Smooth muscle cell (in vitro differentiated cells): Measurements from ENCODE around the gene ZNF287. TPM values are rescaled to one million over a fixed set of nuclear protein-coding genes. Genes with fewer than 3 reads are reported as not detected.

ENCODE experiments used
- DNase-seq: peaks from one replicate; lab custom pipeline; 2025; ENCODE audit not compliant: unreplicated experiment; lab: John Stamatoyannopoulos, UW
- H2AFZ ChIP-seq: fragments of 200-600 bp; sonication (generic); 2 replicates; pipeline ENCODE4 v1.6.0; 2016; ENCODE audit warnings: antibody characterized with exemption, low read depth, mild to moderate bottlenecking
- H3F3A ChIP-seq: fragments of 200-600 bp; sonication (generic); 2 replicates; pipeline ENCODE4 v1.6.0; 2017; ENCODE audit warnings: antibody characterized with exemption, low read depth
- H3K27ac ChIP-seq: fragments of 200-600 bp; sonication (generic); 2 replicates; pipeline ENCODE4 v1.5.1; 2016; ENCODE audit warnings: low read depth, mild to moderate bottlenecking
- H3K27me3 ChIP-seq: fragments of 200-600 bp; sonication (generic); 2 replicates; pipeline ENCODE4 v1.6.1; 2016; ENCODE audit warnings: low read depth, mild to moderate bottlenecking
- H3K36me3 ChIP-seq: fragments of 200-600 bp; sonication (generic); 2 replicates; pipeline ENCODE4 v1.5.1; 2016; ENCODE audit warnings: low read depth
- H3K4me1 ChIP-seq: fragments of 200-600 bp; sonication (generic); 2 replicates; pipeline ENCODE4 v1.5.1; 2016; ENCODE audit warnings: low read depth
- H3K4me2 ChIP-seq: fragments of 200-600 bp; sonication (generic); 2 replicates; pipeline ENCODE4 v1.6.0; 2016; ENCODE audit warnings: mild to moderate bottlenecking
- H3K4me3 ChIP-seq: fragments of 200-600 bp; sonication (generic); 2 replicates; pipeline ENCODE4 v1.5.1; 2016; ENCODE audit warnings: mild to moderate bottlenecking
- H3K79me2 ChIP-seq: fragments of 200-600 bp; sonication (generic); 2 replicates; pipeline ENCODE4 v1.6.0; 2016; ENCODE audit warnings: low read depth, mild to moderate bottlenecking
- H3K9ac ChIP-seq: fragments of 200-600 bp; sonication (generic); 2 replicates; pipeline ENCODE4 v1.6.0; 2016; ENCODE audit warnings: low read depth
- H3K9me3 ChIP-seq: fragments of 200-600 bp; sonication (generic); replicated peaks from 2 replicates; pipeline ENCODE4 v1.5.1; 2016; ENCODE audit warnings: low read depth
- H4K20me1 ChIP-seq: fragments of 200-600 bp; sonication (generic); 2 replicates; pipeline ENCODE4 v1.6.0; 2016; ENCODE audit warnings: low read depth
- WGBS: methylation state at CpG from one replicate; pipeline ENCODE4 v1.1.7; 2016; ENCODE audit warnings: low lambda C conversion rate; 5-methylcytosine and 5-hydroxymethylcytosine counted together
- polyA plus RNA-seq: library from polyadenylated mRNA; unstranded; fragments of >200 nt; fragmentation: Nextera tagmentation; extraction: Ambion mirVana; gene quantifications from 2 replicates; pipeline ENCODE4 v1.2.1, GENCODE V29; 2016
- total RNA-seq: library from RNA; depleted of rRNA; stranded (reverse); fragments of >200 nt; gene quantifications from 2 replicates; pipeline ENCODE4 v1.2.3, GENCODE V29; 2014
- TF ChIP-seq, protein P1 (sequence below): fragments of 200-600 bp; sonication (generic); IDR thresholded peaks from 2 replicates; pipeline ENCODE4 v1.5.1; 2017; ENCODE audit warnings: borderline replicate concordance, mild to moderate bottlenecking, antibody characterized with exemption; ENCODE audit not compliant: insufficient read depth, poor library complexity, severe bottlenecking

The ZNF287 gene
- total and polyA plus RNA-seq, 2 experiments from 2014 or later: 17.7 to 25.8 TPM

DNA sequence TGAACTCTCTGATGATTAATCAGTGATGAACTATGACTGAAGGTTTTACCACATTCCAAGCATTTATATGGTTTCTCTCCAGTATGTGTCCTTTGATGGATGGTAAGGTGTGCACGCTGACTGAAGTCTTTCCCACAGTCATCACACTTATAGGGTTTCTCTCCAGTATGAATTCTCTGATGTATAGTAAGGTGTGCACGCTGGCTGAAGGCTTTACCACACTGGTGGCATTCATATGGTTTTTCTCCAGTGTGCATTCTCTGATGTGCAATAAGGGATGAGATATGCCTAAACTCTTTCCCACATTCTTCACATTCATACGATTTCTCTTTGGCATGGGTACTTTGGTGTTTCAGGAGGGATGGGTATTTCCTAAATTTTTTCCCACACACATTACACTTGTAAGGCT is 16.4 kb downstream of the ZNF287 start:
- no peaks in the 10 kb centered on the region for H3K79me2 ChIP-seq
- no peaks in the 10 kb centered on the region for H4K20me1 ChIP-seq
- H2AFZ ChIP-seq: no peak overlapping the region
- 97% methylated on average over 3 of the region's 3 CpGs for WGBS
- DNase-seq: no peak
- H3K27me3 ChIP-seq: no peaks in the 10 kb centered on the region
- H3K4me2 ChIP-seq: no peak overlapping the region
- H3K4me3 ChIP-seq: no peak overlapping the region
- H3K9me3 ChIP-seq: peaks cover 72% of the 10 kb centered on the region
- H3K9ac ChIP-seq: no peak overlapping the region
- no peaks in the 10 kb centered on the region for H3F3A ChIP-seq
- no peaks in the 10 kb centered on the region for H3K4me1 ChIP-seq
- H3K36me3 ChIP-seq: peaks cover 69% of the 10 kb centered on the region
- TF ChIP-seq, protein P1, sequence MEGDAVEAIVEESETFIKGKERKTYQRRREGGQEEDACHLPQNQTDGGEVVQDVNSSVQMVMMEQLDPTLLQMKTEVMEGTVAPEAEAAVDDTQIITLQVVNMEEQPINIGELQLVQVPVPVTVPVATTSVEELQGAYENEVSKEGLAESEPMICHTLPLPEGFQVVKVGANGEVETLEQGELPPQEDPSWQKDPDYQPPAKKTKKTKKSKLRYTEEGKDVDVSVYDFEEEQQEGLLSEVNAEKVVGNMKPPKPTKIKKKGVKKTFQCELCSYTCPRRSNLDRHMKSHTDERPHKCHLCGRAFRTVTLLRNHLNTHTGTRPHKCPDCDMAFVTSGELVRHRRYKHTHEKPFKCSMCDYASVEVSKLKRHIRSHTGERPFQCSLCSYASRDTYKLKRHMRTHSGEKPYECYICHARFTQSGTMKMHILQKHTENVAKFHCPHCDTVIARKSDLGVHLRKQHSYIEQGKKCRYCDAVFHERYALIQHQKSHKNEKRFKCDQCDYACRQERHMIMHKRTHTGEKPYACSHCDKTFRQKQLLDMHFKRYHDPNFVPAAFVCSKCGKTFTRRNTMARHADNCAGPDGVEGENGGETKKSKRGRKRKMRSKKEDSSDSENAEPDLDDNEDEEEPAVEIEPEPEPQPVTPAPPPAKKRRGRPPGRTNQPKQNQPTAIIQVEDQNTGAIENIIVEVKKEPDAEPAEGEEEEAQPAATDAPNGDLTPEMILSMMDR: no peak
- no peak overlapping the region for H3K27ac ChIP-seq

DNA sequence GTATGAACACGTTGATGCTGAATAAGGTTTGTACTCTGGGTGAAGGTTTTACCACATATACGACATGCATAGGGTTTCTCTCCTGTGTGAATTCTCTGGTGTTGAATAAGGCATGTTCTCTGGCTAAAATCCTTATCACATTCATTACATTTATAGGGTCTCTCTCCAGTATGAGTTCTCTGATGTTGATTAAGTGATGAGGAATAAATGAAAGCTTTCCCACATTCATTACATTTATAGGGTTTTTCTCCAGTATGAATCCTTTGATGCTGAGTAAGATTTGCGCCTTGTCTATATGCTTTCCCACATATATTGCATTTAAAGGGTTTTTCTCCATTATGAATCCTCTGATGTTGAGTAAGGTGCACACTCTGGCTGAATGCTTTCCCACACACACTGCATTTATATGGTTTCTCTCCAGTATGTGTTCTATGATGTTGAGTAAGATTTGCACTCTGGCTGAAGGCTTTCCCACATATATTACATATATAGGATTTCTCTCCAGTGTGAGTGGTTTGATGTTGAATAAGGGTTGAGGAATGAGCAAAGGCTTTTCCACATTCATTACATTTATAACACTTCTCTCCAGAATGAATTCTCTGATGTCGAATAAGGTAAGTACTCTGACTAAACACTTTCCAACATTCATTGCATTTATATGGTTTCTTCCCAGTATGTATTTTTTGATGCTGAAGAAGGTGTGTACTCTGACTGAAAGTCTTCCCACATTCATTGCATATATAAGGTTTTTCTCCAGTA is 16.9 kb downstream of the ZNF287 start:
- no peaks in the 10 kb centered on the region for H4K20me1 ChIP-seq

DNA sequence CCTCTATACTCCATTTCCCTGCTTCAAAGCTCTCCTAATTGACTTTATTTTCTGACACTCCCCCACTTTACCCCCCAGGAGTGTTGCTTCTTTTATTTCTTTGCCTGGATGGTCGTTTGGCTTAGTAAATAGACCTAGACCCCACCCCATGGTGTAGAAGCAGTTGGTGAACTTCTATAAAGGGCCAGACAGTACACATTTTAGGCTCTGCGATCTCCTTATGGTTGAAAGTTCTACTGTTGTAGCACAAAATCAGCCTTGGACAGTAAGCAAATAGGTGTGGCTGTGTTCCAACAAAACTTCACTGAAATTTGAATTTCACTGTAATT is 31.9 kb downstream of the ZNF287 start:
- 59% methylated on average over 2 of the region's 2 CpGs for WGBS
- no peaks in the 10 kb centered on the region for H3K79me2 ChIP-seq

More for the DNA sequence above, 16.9 kb downstream of the ZNF287 start:
- H3K9me3 ChIP-seq: peaks cover 66% of the 10 kb centered on the region
- no peaks in the 10 kb centered on the region for H3K27me3 ChIP-seq
- no peak overlapping the region for H3K4me2 ChIP-seq
- 93% methylated on average over 4 of the region's 4 CpGs for WGBS
- DNase-seq: no peak
- no peak overlapping the region for H3K9ac ChIP-seq
- H3K4me1 ChIP-seq: no peaks in the 10 kb centered on the region
- H3K79me2 ChIP-seq: no peaks in the 10 kb centered on the region
- TF ChIP-seq, protein P1: no peak
- H3F3A ChIP-seq: no peaks in the 10 kb centered on the region
- H3K36me3 ChIP-seq: peaks cover 63% of the 10 kb centered on the region
- no peak overlapping the region for H3K4me3 ChIP-seq
- H2AFZ ChIP-seq: no peak overlapping the region
- no peak overlapping the region for H3K27ac ChIP-seq

More for the DNA sequence above, 31.9 kb downstream of the ZNF287 start:
- Histone ChIP-seq H3K4me1 (peaks cover 5% of the 10 kb centered on the region), H3K9ac (no peak overlapping the region), H3K27ac (no peak overlapping the region), H3K4me2 (no peak overlapping the region), H3K4me3 (no peak overlapping the region), H2AFZ (no peak overlapping the region), H4K20me1 (no peaks in the 10 kb centered on the region), H3K9me3 (no peaks in the 10 kb centered on the region), H3F3A (no peaks in the 10 kb centered on the region), H3K27me3 (no peaks in the 10 kb centered on the region), H3K36me3 (no peaks in the 10 kb centered on the region)
- TF ChIP-seq, protein P1: no peak
- no peak for DNase-seq
